ENCODE data around the gene MYO18B. TPM values are rescaled to one million over a fixed set of nuclear protein-coding genes. Genes with fewer than 3 reads are reported as not detected.
A peak's percentile ranks its signal among the peaks of the same experiment; 100 is the strongest.

Gene MYO18B
- total RNA-seq, 1 donor from 2014 or later, result 1.9 TPM

DNA sequence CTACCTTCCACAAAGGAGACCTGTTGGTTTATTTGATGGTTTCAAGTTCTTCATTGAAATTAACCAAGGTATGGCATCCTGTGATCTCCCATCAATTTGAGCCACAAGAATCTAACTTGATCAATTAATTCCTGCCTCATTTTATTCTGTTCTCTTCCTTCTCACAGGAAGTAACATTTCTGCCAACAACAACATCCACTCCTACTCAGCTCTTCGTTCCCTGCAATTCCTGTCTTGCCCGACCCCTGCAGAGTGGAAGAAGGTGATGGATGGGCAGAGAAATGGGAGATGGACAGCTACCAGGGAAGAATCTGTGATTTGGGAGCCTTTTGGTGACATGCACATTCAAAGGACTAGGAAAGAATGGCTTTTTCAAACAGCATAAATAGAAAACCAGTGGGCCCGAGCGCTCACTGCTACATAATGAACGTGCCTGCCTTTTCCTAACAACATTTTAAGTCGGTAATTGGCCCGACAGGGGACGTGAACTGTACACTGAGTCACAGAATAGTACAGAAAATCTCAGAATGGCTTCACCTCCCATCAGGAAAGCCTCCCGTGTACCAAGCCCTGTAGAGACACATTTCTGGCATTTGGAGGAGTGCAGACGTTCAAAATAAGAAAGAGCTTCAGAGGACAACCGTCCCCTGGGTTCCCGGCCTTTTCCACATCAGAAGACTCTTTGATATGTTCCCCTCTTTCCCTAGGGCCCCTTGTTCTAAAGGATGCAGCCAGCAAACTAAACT lies 314.6 kb downstream of the MYO18B start:
- Mint-ChIP-seq H3K36me3 (ENCODE audit: insufficient read depth) (no peaks in the 10 kb centered on the region), H3K27me3 (no peaks in the 10 kb centered on the region), H3K9me3 (ENCODE audit: low read depth) (no peaks in the 10 kb centered on the region), H3K4me3 (ENCODE audit: low read depth) (no peak overlapping the region), H3K4me1 (ENCODE audit: low read depth) (no peaks in the 10 kb centered on the region), H3K27ac (no peak overlapping the region)
- DNase-seq (ENCODE audit: low spot score, unreplicated experiment), result no peak
- TF ChIP-seq CTCF (IDR thresholded peaks at IDR 0.05; ENCODE audit: unreplicated experiment), result no peak

DNA sequence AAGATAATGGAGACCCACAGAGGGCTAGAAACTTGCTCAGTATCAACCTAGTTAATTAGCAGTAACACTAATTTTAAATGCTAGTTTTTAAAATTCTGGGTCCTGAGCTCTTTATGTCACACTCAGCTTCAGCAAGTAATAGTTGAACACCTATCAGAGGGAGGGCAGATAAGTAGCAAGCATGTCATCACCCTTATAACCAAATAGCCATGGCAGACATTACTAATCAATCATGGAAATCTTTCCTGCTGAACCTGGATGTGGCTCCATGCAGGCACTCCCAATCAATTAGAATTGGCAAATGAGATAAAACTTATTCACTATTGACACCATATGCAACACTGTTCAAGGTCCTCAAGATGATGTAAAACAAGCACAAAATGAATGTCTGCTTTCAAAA lies 315.7 kb downstream of the MYO18B start:
- no peak for TF ChIP-seq CTCF (IDR thresholded peaks at IDR 0.05; ENCODE audit: unreplicated experiment)
- no peak overlapping the region for H3K27ac Mint-ChIP-seq
- H3K4me1 Mint-ChIP-seq (ENCODE audit: low read depth), result no peaks in the 10 kb centered on the region
- H3K9me3 Mint-ChIP-seq (ENCODE audit: low read depth), result no peaks in the 10 kb centered on the region
- DNase-seq (ENCODE audit: low spot score, unreplicated experiment), result no peak
- no peaks in the 10 kb centered on the region for H3K36me3 Mint-ChIP-seq (ENCODE audit: insufficient read depth)
- no peak overlapping the region for H3K4me3 Mint-ChIP-seq (ENCODE audit: low read depth)
- no peaks in the 10 kb centered on the region for H3K27me3 Mint-ChIP-seq

GRCh38 chr22:26064048-26064447 lies 322.1 kb downstream of the MYO18B start:
- no peaks in the 10 kb centered on the region for H3K9me3 Mint-ChIP-seq (ENCODE audit: low read depth)
- no peak overlapping the region for H3K27ac Mint-ChIP-seq
- no peak overlapping the region for H3K4me3 Mint-ChIP-seq (ENCODE audit: low read depth)
- H3K4me1 Mint-ChIP-seq (ENCODE audit: low read depth), result peaks cover 18% of the 10 kb centered on the region
- TF ChIP-seq CTCF (IDR thresholded peaks at IDR 0.05; ENCODE audit: unreplicated experiment), result no peak
- no peaks in the 10 kb centered on the region for H3K36me3 Mint-ChIP-seq (ENCODE audit: insufficient read depth)
- H3K27me3 Mint-ChIP-seq, result peaks cover 7% of the 10 kb centered on the region
- no peak for DNase-seq (ENCODE audit: low spot score, unreplicated experiment)

DNA sequence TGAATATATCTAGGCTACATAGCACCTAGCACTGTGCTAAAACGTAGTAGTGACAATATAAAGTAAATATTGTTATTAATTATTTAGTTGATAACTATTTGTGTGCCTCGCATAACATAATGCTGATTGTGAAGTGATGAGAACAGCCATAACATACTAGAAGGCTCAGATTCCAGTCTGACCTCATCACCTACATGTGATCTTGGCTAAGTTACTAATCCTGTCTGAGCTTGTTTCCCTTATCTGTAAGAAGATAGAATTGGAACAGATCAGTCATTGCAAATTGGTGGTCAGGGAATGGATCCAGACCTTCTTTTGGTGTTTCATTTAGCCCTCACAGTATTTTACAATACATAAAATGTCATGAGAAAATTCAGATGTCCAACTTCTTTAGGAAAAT lies 323.9 kb downstream of the MYO18B start:
- no peak for DNase-seq (ENCODE audit: low spot score, unreplicated experiment)
- Mint-ChIP-seq H3K27me3 (peaks cover 7% of the 10 kb centered on the region), H3K27ac (no peak overlapping the region), H3K36me3 (ENCODE audit: insufficient read depth) (no peaks in the 10 kb centered on the region), H3K4me1 (ENCODE audit: low read depth) (peaks cover 23% of the 10 kb centered on the region), H3K4me3 (ENCODE audit: low read depth) (no peak overlapping the region), H3K9me3 (ENCODE audit: low read depth) (no peaks in the 10 kb centered on the region)
- no peak for TF ChIP-seq CTCF (IDR thresholded peaks at IDR 0.05; ENCODE audit: unreplicated experiment)

DNA sequence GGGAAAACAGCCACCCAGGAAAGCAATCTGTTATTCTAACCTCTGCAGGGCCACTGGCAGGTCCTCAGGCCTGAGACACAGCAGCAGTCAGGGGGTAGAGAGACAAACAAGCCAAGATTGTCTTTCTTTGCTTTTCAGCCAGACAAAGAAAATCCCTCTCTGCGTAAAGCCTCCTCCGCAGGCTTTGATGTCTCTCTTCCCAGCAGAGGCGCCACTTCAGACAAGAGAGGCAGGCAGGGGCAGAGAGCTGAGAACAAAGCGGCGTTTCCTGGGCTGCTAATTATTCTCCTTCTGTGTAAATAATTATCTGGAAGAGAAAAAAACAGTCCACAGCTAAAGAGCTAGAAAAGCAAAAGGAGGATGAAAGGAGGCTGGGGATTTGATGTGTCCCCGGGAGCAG lies 324.5 kb downstream of the MYO18B start:
- peak overlapping the region; percentile 79 for H3K27ac Mint-ChIP-seq
- peaks cover 7% of the 10 kb centered on the region for H3K27me3 Mint-ChIP-seq
- no peak overlapping the region for H3K4me3 Mint-ChIP-seq (ENCODE audit: low read depth)
- no peak for DNase-seq (ENCODE audit: low spot score, unreplicated experiment)
- peak; percentile 12 for TF ChIP-seq CTCF (IDR thresholded peaks at IDR 0.05; ENCODE audit: unreplicated experiment)
- no peaks in the 10 kb centered on the region for H3K9me3 Mint-ChIP-seq (ENCODE audit: low read depth)
- no peaks in the 10 kb centered on the region for H3K36me3 Mint-ChIP-seq (ENCODE audit: insufficient read depth)
- H3K4me1 Mint-ChIP-seq (ENCODE audit: low read depth), result peaks cover 23% of the 10 kb centered on the region

Measured in progenitor cell of endocrine pancreas (in vitro differentiated cells).